ENCODE data around the gene RHOT2. TPM values are rescaled to one million over a fixed set of nuclear protein-coding genes. Genes with fewer than 3 reads are reported as not detected.

Gene RHOT2
- total RNA-seq, 1 donor from 2014 or later = 34.0 TPM

GRCh38 chr16:720447-720989 lies 52.6 kb downstream of the RHOT2 start:
- peak overlapping the region; percentile 98 for H3K4me2 ChIP-seq
- H3K4me1 ChIP-seq = peaks cover 34% of the 10 kb centered on the region
- H3K9me3 Mint-ChIP-seq = no peaks in the 10 kb centered on the region
- peaks cover 10% of the 10 kb centered on the region for H3K27me3 Mint-ChIP-seq (ENCODE audit: insufficient read depth, low read depth)
- TF ChIP-seq EZH2 (IDR thresholded peaks at IDR 0.05) (no peak), CTCF (IDR thresholded peaks at IDR 0.05) (peak; percentile 34)
- no peaks in the 10 kb centered on the region for H3K36me3 ChIP-seq
- H4K20me1 ChIP-seq (ENCODE audit: low read depth) = peaks cover 61% of the 10 kb centered on the region
- H3K9ac ChIP-seq = peak overlapping the region; percentile 22
- peak overlapping the region; percentile 80 for H3K27ac ChIP-seq
- H3K4me3 ChIP-seq = peak overlapping the region; percentile 85
- H3K36me3 Mint-ChIP-seq = peaks cover 2% of the 10 kb centered on the region
- H3F3A ChIP-seq (ENCODE audit: low read depth) = peaks cover 29% of the 10 kb centered on the region
- DNase-seq (ENCODE audit: low spot score) = peak; percentile 81
- H2AFZ ChIP-seq (replicated peaks) = peak overlapping the region; percentile 84
- peaks cover 5% of the 10 kb centered on the region for H3K27me3 ChIP-seq
- no peaks in the 10 kb centered on the region for H3K9me3 ChIP-seq (ENCODE audit: low read depth)
- H3K4me3 Mint-ChIP-seq = peak overlapping the region; percentile 89
- H3K27ac Mint-ChIP-seq = peak overlapping the region; percentile 81
- peaks cover 27% of the 10 kb centered on the region for H3K4me1 Mint-ChIP-seq
- H3K79me2 ChIP-seq (ENCODE audit: low read depth) = no peaks in the 10 kb centered on the region

GRCh38 chr16:720990-721764 lies 53.2 kb downstream of the RHOT2 start, which contains the start of gene ANTKMT:
ANTKMT (plus strand) TSS chr16:721146; CDS start chr16:721275, 129 bp downstream.
- Histone ChIP-seq H3K36me3 (no peaks in the 10 kb centered on the region), H3K27ac (peak within 1 kb of the TSS; percentile 80), H3F3A (ENCODE audit: low read depth) (peaks cover 30% of the 10 kb centered on the region), H3K4me1 (peaks cover 29% of the 10 kb centered on the region), H3K9ac (peak within 1 kb of the TSS; percentile 22), H3K4me2 (peak within 1 kb of the TSS; percentile 98), H4K20me1 (ENCODE audit: low read depth) (peaks cover 66% of the 10 kb centered on the region), H2AFZ (replicated peaks) (peak within 1 kb of the TSS; percentile 84), H3K9me3 (ENCODE audit: low read depth) (no peaks in the 10 kb centered on the region), H3K4me3 (peak within 1 kb of the TSS; percentile 85), H3K27me3 (peaks cover 12% of the 10 kb centered on the region), H3K79me2 (ENCODE audit: low read depth) (no peaks in the 10 kb centered on the region)
- no peak for TF ChIP-seq EZH2 (IDR thresholded peaks at IDR 0.05)
- no peak for TF ChIP-seq CTCF (IDR thresholded peaks at IDR 0.05)
- no peak for TF ChIP-seq EZH2phosphoT487 (IDR thresholded peaks at IDR 0.05)
- peak within 1 kb of the TSS; percentile 89 for H3K4me3 Mint-ChIP-seq
- H3K9me3 Mint-ChIP-seq = no peaks in the 10 kb centered on the region
- peak within 1 kb of the TSS; percentile 81 for H3K27ac Mint-ChIP-seq
- peaks cover 13% of the 10 kb centered on the region for H3K27me3 Mint-ChIP-seq (ENCODE audit: insufficient read depth, low read depth)
- peaks cover 2% of the 10 kb centered on the region for H3K36me3 Mint-ChIP-seq
- H3K4me1 Mint-ChIP-seq = peaks cover 27% of the 10 kb centered on the region
- DNase-seq (ENCODE audit: low spot score) = peak; percentile 98

- Histone ChIP-seq H3K4me2 (peak overlapping the region; percentile 98), H3K9me3 (ENCODE audit: low read depth) (no peaks in the 10 kb centered on the region), H4K20me1 (ENCODE audit: low read depth) (peaks cover 64% of the 10 kb centered on the region), H3K9ac (no peak overlapping the region), H3K4me1 (peaks cover 21% of the 10 kb centered on the region), H2AFZ (replicated peaks) (no peak overlapping the region), H3K79me2 (ENCODE audit: low read depth) (no peaks in the 10 kb centered on the region), H3K36me3 (no peaks in the 10 kb centered on the region), H3K4me3 (peak overlapping the region; percentile 85), H3K27ac (no peak overlapping the region), H3F3A (ENCODE audit: low read depth) (peaks cover 32% of the 10 kb centered on the region), H3K27me3 (peaks cover 19% of the 10 kb centered on the region)
- peaks cover 23% of the 10 kb centered on the region for H3K4me1 Mint-ChIP-seq
- peak overlapping the region; percentile 65 for H3K4me3 Mint-ChIP-seq
- no peak overlapping the region for H3K27ac Mint-ChIP-seq
- H3K9me3 Mint-ChIP-seq = no peaks in the 10 kb centered on the region
- H3K36me3 Mint-ChIP-seq = no peaks in the 10 kb centered on the region
- DNase-seq (ENCODE audit: low spot score) = no peak
- TF ChIP-seq EZH2 (IDR thresholded peaks at IDR 0.05) (no peak), EZH2phosphoT487 (IDR thresholded peaks at IDR 0.05) (no peak), CTCF (IDR thresholded peaks at IDR 0.05) (no peak)
- H3K27me3 Mint-ChIP-seq (ENCODE audit: insufficient read depth, low read depth) = peaks cover 10% of the 10 kb centered on the region
These were observed 54.0 kb downstream of the RHOT2 start for GRCh38 chr16:721765-722540.

Measured in neural progenitor cell (in vitro differentiated cells).